GM18951 (cell line): ENCODE measurements around the gene MTG2.

Source experiments
- POLR2A ChIP-seq: IDR thresholded peaks from 4 replicates; pipeline ENCODE4 v1.6.1; 2011; ENCODE audit warnings: mild to moderate bottlenecking; ENCODE audit not compliant: insufficient read length, insufficient read depth; ENCODE audit errors: extremely low read depth
- in situ Hi-C: fragments of 300-500 bp; cut with MboI; formaldehyde crosslinking; loops from one replicate; pipeline ENCODE4 v1.12.0; 2022; ENCODE audit warnings: low sequenced_read_pairs, mixed read lengths, inconsistent platforms; ENCODE audit not compliant: unreplicated experiment

The MTG2 gene, protein sequence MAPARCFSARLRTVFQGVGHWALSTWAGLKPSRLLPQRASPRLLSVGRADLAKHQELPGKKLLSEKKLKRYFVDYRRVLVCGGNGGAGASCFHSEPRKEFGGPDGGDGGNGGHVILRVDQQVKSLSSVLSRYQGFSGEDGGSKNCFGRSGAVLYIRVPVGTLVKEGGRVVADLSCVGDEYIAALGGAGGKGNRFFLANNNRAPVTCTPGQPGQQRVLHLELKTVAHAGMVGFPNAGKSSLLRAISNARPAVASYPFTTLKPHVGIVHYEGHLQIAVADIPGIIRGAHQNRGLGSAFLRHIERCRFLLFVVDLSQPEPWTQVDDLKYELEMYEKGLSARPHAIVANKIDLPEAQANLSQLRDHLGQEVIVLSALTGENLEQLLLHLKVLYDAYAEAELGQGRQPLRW

GRCh38 chr20:62182469-62183425 lies at the start of gene MTG2:
Gene MTG2 (plus strand): TSS chr20:62183028. CDS start chr20:62193421, 10,393 bp downstream.
- in situ Hi-C loops = no loop called here
- peak; percentile 99 for TF ChIP-seq POLR2A

DNA sequence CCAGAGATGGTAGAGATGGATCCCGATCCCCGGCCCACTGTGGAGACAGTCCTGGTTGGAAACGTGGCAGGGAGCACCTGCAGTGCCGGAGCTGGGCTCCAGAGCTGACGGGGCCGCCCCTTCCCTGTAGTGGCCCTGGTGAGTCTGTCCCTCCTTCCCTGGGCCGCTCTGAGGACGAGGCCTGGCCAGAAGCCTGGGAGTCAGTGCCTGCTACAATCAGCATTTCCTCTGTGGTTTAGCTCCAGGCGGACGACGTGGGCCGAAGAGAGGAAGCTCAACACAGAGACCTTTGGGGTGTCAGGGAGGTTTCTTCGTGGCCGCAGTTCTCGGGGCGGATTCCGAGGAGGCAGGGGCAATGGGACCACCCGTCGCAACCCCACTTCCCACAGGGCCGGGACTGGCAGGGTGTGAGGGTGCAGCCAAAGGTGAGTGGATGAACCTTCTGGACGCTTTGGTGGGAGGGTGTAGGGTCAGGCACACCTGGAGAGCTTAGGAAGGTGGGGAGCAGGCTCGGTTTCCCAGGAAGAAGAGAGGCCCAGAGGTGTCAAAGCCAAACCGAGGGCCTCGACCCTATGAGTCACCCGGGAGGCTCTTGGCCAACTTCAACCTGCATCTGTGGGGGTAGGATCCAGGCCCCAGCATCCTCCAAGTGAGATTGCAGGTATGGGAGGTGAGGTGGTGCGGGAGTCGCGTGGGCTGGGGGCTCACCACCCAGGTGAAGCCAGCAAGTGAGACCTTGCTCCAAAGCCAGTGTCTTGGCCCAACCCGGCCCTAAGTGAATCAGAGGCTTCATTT lies 49.6 kb upstream of the MTG2 start:
- in situ Hi-C loops = no loop called here

GRCh38 chr20:62133864-62134263 lies 49.0 kb upstream of the MTG2 start:
- in situ Hi-C loops = no loop called here
- TF ChIP-seq POLR2A = peak; percentile 15

More for the DNA sequence above, 49.6 kb upstream of the MTG2 start:
- no peak for TF ChIP-seq POLR2A

DNA sequence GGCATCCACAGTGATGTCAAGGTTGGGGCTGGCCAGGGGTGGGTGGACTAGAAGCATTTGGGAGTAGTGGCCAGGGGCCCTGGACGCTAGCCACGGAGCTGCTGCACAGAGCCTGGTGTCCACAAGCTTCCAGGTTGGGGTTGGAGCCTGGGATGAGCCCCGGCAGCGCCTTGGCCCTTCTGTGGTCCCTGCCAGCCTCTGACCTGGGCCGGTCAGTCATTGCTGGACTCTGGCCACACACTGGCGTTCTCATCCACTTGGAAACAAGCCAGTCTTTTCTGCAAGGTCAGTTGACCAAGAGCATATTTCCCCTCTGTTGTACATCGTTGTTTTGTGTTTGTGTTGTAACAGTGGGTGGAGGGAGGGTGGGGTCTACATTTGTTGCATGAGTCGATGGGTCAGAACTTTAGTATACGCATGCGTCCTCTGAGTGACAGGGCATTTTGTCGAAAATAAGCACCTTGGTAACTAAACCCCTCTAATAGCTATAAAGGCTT lies 48.0 kb upstream of the MTG2 start:
- TF ChIP-seq POLR2A = no peak
- in situ Hi-C loops = no loop called here

- no peak for TF ChIP-seq POLR2A
- in situ Hi-C loops = no loop called here
These were observed 47.1 kb upstream of the MTG2 start for GRCh38 chr20:62135573-62136266.

DNA sequence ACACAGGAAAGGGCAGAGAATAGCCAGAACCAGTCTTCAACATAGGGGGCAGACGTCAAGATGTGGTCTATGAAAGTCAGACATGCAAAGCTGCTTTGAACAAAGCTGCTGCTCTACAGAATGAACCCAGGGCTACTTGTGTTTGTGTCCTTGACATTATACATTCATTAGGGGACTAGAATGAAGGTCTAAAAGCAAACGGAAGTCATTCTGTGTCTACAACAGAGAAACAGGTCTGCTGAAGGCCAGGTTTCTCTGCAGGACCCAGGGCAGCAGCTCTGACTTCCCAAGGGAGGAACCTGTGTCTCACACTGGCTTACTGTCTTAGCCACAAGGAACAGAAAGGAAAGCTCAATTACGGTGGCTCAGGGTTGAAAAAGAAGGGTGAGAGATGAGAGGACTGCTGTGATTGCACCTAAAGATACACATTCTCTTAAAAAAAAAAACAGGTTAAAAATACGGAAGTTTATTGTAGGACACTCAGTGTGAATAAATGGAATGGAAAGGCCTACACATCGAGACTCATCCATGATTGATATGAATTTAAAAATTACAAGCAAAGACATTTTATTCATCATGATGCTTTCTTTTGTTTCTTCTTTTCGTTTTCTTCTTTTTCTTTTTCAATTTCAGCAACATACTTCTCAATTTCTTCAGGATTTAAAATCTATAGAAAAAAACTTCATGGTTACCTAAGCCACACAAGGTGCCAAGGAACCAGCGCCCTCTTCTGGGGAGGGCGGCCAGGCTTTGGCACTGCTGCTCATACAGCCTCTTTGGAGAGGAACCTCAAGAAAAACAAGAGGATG lies 46.3 kb upstream of the MTG2 start:
- TF ChIP-seq POLR2A = no peak
- in situ Hi-C loops = no loop called here

DNA sequence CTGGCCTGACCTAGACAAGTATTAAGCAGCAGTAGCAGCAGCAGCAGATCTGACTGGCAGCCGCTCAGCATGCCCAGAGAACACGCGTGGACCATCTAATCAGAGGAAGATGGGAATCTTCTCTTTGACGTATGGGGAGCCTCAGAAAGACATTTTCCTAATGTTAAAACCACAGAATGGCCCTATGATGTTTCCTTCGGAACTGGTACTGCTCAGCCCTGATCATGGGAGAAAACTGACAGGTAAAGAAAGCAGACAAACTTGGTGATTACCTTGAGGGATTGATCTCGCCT lies 45.8 kb upstream of the MTG2 start:
- in situ Hi-C loops = no loop called here
- TF ChIP-seq POLR2A = no peak

GRCh38 chr20:62137478-62138203 lies 45.2 kb upstream of the MTG2 start:
- in situ Hi-C loops = no loop called here
- no peak for TF ChIP-seq POLR2A

DNA sequence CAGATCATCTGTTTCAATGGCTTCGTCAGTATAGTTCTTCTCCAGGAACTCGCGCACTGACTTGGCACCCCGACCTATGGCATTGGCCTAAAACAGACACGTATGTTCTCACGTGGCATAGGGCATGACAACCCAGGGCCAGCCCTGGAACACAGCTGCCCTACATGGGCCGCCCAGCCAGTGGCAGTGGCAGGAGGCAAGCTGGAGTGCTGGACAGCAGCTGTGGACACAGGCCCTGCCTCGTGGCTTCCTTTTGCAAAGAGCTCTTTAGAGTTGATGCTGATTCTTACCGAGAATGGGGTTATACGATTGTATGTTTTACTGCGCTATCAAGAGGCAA lies 44.7 kb upstream of the MTG2 start:
- in situ Hi-C loops = no loop called here
- TF ChIP-seq POLR2A = no peak

DNA sequence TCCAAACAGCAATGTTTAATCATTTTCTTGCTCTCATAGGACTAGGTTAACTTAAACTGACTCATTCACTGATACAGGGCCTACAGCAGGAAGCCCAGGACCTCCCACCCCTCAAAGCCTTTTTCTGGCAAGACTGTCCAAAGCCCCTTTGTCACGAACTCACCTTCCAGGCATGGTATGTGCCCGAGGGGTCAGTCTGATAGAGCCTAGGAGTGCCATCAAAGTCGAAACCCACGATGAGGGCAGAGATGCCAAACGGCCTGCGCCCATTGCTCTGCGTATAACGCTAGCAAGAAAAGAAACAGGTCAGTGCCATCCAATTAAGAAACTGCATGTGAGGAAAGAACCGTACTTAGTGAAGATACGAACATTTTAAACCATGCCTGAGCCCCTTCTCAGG lies 43.9 kb upstream of the MTG2 start:
- TF ChIP-seq POLR2A = no peak
- in situ Hi-C loops = no loop called here

GRCh38 chr20:62139636-62140035 lies 43.2 kb upstream of the MTG2 start:
- in situ Hi-C loops = no loop called here
- no peak for TF ChIP-seq POLR2A
